BLaER1 treated with 17β-estradiol and CSF1 and Interleukin-3, amounts not matched to agents 10 nM and 100 nM (cell line): Measurements from ENCODE around the gene EPB41.

Experiments used
- H3K27ac ChIP-seq, 11 experiments: shearing (Covaris generic); formaldehyde crosslinking; 2 replicates each; pipeline ENCODE4 v1.8.1; 2022
- H3K27me3 ChIP-seq, 11 experiments: shearing (Covaris generic); formaldehyde crosslinking; 2 replicates each; pipeline ENCODE4 v1.8.1; 2022
- H3K36me3 ChIP-seq, 11 experiments: shearing (Covaris generic); formaldehyde crosslinking; 2 replicates each; pipeline ENCODE4 v1.8.1; 2022
- H3K4me1 ChIP-seq, 10 experiments: shearing (Covaris generic); formaldehyde crosslinking; 2 replicates each; pipeline ENCODE4 v1.8.1; 2022
- H3K4me2 ChIP-seq, 11 experiments: shearing (Covaris generic); formaldehyde crosslinking; 2 replicates each; pipeline ENCODE4 v1.8.1; 2022
- H3K4me3 ChIP-seq, 10 experiments: shearing (Covaris generic); formaldehyde crosslinking; 2 replicates each; pipeline ENCODE4 v1.8.1; 2022
- H3K9ac ChIP-seq, 11 experiments: shearing (Covaris generic); formaldehyde crosslinking; 2 replicates each; pipeline ENCODE4 v1.8.1; 2022
- H3K9me3 ChIP-seq, 11 experiments: shearing (Covaris generic); formaldehyde crosslinking; replicated peaks in 1 of 11; 2 replicates each; pipeline ENCODE4 v1.8.1; 2022
- H4K20me1 ChIP-seq, 11 experiments: shearing (Covaris generic); formaldehyde crosslinking; 2 replicates each; pipeline ENCODE4 v1.8.1; 2022
- Cebpa-rat ChIP-seq, 11 experiments: shearing (Covaris generic); IDR thresholded peaks; 2 replicates each; pipeline ENCODE4 v1.8.1; 2022

The EPB41 gene

DNA sequence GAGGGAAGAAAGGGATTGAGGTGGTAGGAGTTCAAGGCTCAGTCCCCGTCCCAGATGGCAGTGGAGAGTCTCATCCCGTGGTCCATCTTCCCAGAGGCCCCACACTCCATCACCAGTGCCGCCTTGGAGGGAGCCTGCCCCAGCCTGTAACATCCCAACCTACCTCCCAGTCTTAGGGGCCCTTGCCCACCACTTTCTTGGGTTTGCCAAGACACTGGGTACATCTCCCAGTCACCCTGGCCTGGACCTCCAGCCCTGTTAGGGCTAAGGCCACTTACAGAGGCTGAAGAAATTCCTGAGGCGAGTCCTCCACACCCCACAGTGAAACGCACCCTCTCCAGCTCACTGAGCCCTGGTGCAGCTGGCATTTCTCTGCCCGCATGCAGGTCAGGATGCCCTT is 206.0 kb downstream of the EPB41 start:
- Histone ChIP-seq H3K9ac (no peak overlapping the region), H4K20me1 (peaks cover 0 to 61% (median 45%) of the 10 kb centered on the region in 11 experiments; a peak in 19 of 22 replicates), H3K9me3 (no peaks in the 10 kb centered on the region), H3K36me3 (peaks cover 28 to 39% (median 38%) of the 10 kb centered on the region in 11 experiments), H3K4me1 (peaks cover 17 to 31% (median 27%) of the 10 kb centered on the region in 10 experiments; a peak in 19 of 20 replicates), H3K27ac (no peak overlapping the region), H3K4me3 (no peak overlapping the region), H3K4me2 (no peak overlapping the region), H3K27me3 (peaks cover 55 to 63% (median 57%) of the 10 kb centered on the region in 11 experiments)
- no peak for TF ChIP-seq Cebpa-rat (IDR thresholded peaks at IDR 0.05)

DNA sequence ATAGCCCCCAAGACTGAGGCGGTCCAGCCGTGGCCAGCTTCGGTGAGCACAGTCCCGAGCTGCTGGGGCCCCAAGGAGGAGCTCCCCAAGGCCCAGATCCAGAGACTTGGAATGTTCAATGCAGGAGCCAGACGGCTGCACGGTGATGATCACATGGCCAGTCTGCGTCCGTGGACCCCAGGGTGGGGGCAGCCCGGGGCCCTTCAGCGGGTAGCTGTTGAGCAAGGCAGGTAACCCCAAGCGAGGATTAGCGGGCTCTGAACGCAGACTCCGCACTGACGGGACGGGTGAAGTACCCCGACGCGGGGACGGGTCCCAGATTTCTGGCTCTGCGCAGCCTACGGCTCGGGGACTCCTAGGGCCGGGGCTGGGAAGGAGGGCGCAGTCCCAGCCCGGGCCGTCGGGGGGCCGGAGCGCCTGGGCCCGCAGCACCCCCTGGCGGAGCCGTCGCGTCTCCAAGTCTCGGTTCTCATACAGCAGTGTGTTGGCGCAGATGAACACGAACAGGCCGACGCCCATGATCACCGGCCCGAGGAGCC is 206.6 kb downstream of the EPB41 start:
- Histone ChIP-seq H3K9ac (peak overlapping the region in 1 of 11 experiments; percentile 53; a peak in 1 of 22 replicates), H3K36me3 (peaks cover 22 to 33% (median 31%) of the 10 kb centered on the region in 11 experiments), H3K27me3 (peaks cover 61 to 70% (median 64%) of the 10 kb centered on the region in 11 experiments), H3K27ac (no peak overlapping the region), H3K4me2 (peak overlapping the region; percentile 38 to 73 (median 59); a peak in 20 of 22 replicates), H3K9me3 (no peaks in the 10 kb centered on the region), H4K20me1 (peaks cover 0 to 68% (median 46%) of the 10 kb centered on the region in 11 experiments; a peak in 19 of 22 replicates), H3K4me1 (peaks cover 17 to 31% (median 27%) of the 10 kb centered on the region in 10 experiments; a peak in 19 of 20 replicates), H3K4me3 (peak overlapping the region in 4 of 10 experiments; percentile 35 to 46 (median 41); a peak in 7 of 20 replicates)
- no peak for TF ChIP-seq Cebpa-rat (IDR thresholded peaks at IDR 0.05)

DNA sequence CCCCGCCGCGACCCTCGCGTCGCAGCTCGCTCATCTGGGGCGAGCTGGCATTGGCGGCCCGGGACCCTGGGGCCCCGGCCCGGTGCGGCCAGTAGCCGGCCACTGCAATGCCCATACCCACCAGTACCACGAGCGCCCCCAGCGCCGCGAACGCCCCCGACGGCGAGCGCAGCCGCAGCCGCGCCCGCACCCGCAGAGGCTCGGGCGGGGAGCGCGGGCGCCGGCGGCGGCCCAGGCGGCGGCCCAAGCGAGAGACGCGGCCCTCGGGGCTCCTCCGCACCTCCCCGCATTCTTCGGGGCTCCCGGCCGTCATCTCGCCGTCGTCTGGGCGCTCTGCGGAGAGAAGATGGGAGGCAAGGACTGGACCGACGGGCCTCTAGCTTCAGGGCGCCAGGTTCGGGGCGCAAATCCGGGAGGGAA is 207.2 kb downstream of the EPB41 start:
- Histone ChIP-seq H3K4me1 (peaks cover 17 to 31% (median 27%) of the 10 kb centered on the region in 10 experiments; a peak in 19 of 20 replicates), H3K9me3 (no peaks in the 10 kb centered on the region), H3K36me3 (peaks cover 17 to 29% (median 26%) of the 10 kb centered on the region in 11 experiments; a peak in 21 of 22 replicates), H3K27me3 (peaks cover 67 to 75% (median 69%) of the 10 kb centered on the region in 11 experiments), H4K20me1 (peaks cover 0 to 68% (median 46%) of the 10 kb centered on the region in 11 experiments; a peak in 19 of 22 replicates), H3K4me2 (peak overlapping the region; percentile 38 to 73 (median 59)), H3K27ac (no peak overlapping the region), H3K4me3 (peak overlapping the region in 7 of 10 experiments; percentile 10 to 46 (median 35); a peak in 12 of 20 replicates), H3K9ac (peak overlapping the region in 1 of 11 experiments; percentile 53; a peak in 1 of 22 replicates)
- no peak for TF ChIP-seq Cebpa-rat (IDR thresholded peaks at IDR 0.05)

DNA sequence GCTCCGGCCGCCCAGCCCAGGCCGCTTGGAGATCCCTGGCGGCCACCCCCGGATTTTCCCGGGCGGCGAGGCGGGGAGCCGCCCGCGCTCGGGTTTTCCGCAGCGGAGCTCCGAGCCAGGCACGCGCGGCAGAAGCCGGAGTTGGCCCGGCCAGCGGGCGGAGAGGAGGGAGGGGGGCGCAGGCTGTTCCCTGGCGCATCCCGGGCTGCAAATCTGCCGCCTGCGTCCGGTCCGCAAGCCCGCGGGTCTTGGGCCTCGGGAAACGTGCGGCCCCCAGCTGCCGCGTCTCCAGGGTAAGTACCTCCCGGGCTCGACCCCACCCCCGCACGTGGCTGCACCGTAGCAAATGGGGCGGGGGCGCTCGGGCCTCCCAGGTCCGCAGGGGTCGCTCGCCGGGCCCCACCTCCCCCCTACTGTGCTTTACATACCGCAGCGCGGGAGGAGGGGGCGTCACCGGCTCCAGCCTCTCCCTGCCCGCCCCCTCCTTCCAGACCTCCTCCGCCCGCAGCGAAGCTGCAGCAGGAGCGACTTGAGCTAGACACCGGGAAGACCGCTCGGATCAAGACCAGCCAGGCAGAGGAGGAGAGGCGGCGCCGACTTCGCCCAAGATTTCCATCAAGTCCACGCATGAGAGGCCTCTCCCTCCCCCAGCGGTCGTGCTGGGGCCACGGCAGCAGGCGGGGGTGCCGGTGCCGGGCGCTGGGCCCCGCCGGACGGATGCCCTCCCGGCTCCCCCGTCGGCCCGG is 207.7 kb downstream of the EPB41 start:
- H4K20me1 ChIP-seq = peaks cover 0 to 68% (median 46%) of the 10 kb centered on the region in 11 experiments; a peak in 19 of 22 replicates
- H3K27ac ChIP-seq = no peak overlapping the region
- H3K4me3 ChIP-seq = peak overlapping the region in 7 of 10 experiments; percentile 10 to 46 (median 35); a peak in 11 of 20 replicates
- peaks cover 17 to 31% (median 27%) of the 10 kb centered on the region in 10 experiments; a peak in 19 of 20 replicates for H3K4me1 ChIP-seq
- peaks cover 16 to 24% (median 21%) of the 10 kb centered on the region in 11 experiments; a peak in 20 of 22 replicates for H3K36me3 ChIP-seq
- peak overlapping the region in 1 of 11 experiments; percentile 53; a peak in 1 of 22 replicates for H3K9ac ChIP-seq
- no peak for TF ChIP-seq Cebpa-rat (IDR thresholded peaks at IDR 0.05)
- no peaks in the 10 kb centered on the region for H3K9me3 ChIP-seq
- H3K4me2 ChIP-seq = peak overlapping the region; percentile 38 to 87 (median 59)
- peaks cover 67 to 79% (median 70%) of the 10 kb centered on the region in 11 experiments for H3K27me3 ChIP-seq

DNA sequence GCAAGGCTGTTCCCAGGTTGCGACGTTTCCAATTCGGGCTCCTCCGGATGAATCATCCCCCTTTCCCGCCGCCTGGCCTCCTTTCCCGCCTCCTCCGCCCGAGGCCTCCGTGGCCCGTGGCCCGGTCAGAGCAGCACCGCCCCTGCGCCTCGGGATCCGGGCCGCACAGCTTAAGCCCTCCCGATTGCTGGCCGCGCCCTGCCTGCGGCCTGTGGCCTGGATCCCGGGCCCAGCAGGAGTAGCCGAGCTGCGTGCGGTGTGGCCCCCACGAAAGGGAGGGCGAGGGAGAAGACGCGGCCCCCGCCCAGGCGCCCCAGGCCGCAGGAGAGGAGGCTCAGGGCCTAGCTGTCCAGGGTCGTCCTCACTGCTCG is 208.3 kb downstream of the EPB41 start:
- Histone ChIP-seq H4K20me1 (peaks cover 0 to 68% (median 46%) of the 10 kb centered on the region in 11 experiments; a peak in 19 of 22 replicates), H3K36me3 (peaks cover 13 to 19% (median 15%) of the 10 kb centered on the region in 11 experiments; a peak in 20 of 22 replicates), H3K9ac (no peak overlapping the region), H3K27ac (no peak overlapping the region), H3K27me3 (peaks cover 67 to 84% (median 76%) of the 10 kb centered on the region in 11 experiments), H3K4me3 (no peak overlapping the region), H3K4me2 (peak overlapping the region in 5 of 11 experiments; percentile 60 to 87 (median 69); a peak in 5 of 22 replicates), H3K4me1 (peaks cover 17 to 31% (median 27%) of the 10 kb centered on the region in 10 experiments; a peak in 19 of 20 replicates), H3K9me3 (no peaks in the 10 kb centered on the region)
- TF ChIP-seq Cebpa-rat (IDR thresholded peaks at IDR 0.05) = no peak

DNA sequence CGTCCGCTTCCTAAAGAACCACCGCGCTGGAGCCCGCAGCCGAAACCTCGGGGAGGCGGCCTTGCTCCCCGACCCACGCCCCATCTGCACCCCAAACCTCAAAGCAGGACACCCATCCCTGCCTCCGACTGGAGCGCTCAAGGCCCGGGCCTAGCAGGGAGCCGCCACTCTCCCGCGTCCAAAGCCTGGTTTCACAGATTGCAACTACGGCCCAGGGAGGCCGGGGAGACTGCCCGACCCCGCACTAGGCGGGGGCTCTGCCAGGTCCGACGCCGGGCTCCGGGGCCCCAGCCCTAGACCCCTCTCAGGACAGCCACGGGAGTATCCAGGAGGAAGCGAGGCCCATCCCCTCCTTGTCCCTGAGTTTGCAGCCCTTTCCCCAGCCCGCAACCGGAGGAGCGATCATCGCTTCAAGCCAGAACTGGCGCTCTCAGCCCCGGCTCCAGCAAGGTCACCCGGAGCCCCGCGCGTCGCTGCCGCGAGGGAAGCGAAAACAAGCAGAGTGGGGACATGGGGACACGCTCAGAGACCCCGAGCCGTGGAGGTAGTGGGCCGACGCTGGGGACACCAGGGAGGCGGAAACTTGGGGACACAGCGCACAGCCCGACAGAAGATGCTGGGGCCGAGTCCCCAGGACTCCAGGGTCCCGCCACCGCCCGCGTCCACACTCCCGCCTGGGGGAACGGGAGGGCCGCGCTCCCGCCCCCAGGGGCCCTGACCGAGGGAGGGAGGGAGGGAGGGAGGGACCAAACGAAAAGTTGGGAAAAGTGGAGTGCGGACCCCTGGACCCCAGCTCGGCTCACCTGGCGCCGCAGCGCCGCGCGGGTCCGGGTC is 208.9 kb downstream of the EPB41 start:
- Histone ChIP-seq H3K27ac (no peak overlapping the region), H3K27me3 (peaks cover 67 to 90% (median 82%) of the 10 kb centered on the region in 11 experiments), H3K36me3 (peaks cover 7 to 13% (median 9%) of the 10 kb centered on the region in 11 experiments; a peak in 18 of 22 replicates), H3K9me3 (no peaks in the 10 kb centered on the region), H3K9ac (no peak overlapping the region), H3K4me3 (peak overlapping the region in 2 of 10 experiments; percentile 15 to 24; a peak in 3 of 20 replicates), H4K20me1 (peaks cover 0 to 66% (median 46%) of the 10 kb centered on the region in 11 experiments; a peak in 19 of 22 replicates), H3K4me2 (peak overlapping the region in 9 of 11 experiments; percentile 16 to 87 (median 60); a peak in 15 of 22 replicates), H3K4me1 (peaks cover 17 to 31% (median 27%) of the 10 kb centered on the region in 10 experiments; a peak in 19 of 20 replicates)
- TF ChIP-seq Cebpa-rat (IDR thresholded peaks at IDR 0.05) = no peak

DNA sequence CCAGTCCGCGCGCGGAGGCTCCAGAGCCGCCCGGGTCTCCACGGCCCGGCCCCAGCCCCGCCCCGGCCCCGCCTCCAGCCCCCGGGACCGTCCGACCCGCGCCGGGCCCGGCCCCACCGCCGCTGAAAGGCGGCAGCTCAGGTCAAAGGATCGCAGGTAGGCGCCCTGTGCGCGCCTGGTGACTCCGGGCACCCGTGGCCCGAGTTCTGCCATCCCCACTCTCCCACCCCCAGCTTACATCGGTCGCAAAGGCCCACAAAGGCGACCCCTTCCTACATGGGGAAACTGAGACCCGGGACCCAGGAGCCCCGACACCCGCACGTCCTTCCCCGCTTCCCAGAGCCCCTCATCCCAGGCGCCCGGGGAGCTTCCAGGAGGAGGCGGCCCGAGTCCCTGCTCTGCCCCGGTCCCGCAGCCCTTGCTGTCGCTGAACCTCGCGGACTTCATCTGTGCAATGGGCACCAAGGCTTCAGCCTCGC is 209.6 kb downstream of the EPB41 start, which contains the start of gene TMEM200B:
Gene TMEM200B, minus strand, starts transcription at position 17 of the 479 bp plus-strand sequence. CDS start 2,075 bp downstream, outside the sequence.
- Histone ChIP-seq H3K4me2 (peak within 1 kb of the TSS; percentile 75 to 98 (median 96)), H3K9ac (peak within 1 kb of the TSS; percentile 24 to 74 (median 67); a peak in 20 of 22 replicates), H3K9me3 (no peaks in the 10 kb centered on the region), H4K20me1 (peaks cover 0 to 60% (median 45%) of the 10 kb centered on the region in 11 experiments; a peak in 19 of 22 replicates), H3K27ac (no peak within 1 kb of the TSS), H3K4me1 (peaks cover 17 to 31% (median 27%) of the 10 kb centered on the region in 10 experiments; a peak in 19 of 20 replicates), H3K4me3 (peak within 1 kb of the TSS; percentile 52 to 79 (median 68)), H3K36me3 (peaks cover 2 to 6% (median 3%) of the 10 kb centered on the region in 11 experiments; a peak in 14 of 22 replicates), H3K27me3 (peaks cover 67 to 95% (median 88%) of the 10 kb centered on the region in 11 experiments)
- TF ChIP-seq Cebpa-rat (IDR thresholded peaks at IDR 0.05) = no peak
